ENCODE data around the gene FAM219B.

DNA sequence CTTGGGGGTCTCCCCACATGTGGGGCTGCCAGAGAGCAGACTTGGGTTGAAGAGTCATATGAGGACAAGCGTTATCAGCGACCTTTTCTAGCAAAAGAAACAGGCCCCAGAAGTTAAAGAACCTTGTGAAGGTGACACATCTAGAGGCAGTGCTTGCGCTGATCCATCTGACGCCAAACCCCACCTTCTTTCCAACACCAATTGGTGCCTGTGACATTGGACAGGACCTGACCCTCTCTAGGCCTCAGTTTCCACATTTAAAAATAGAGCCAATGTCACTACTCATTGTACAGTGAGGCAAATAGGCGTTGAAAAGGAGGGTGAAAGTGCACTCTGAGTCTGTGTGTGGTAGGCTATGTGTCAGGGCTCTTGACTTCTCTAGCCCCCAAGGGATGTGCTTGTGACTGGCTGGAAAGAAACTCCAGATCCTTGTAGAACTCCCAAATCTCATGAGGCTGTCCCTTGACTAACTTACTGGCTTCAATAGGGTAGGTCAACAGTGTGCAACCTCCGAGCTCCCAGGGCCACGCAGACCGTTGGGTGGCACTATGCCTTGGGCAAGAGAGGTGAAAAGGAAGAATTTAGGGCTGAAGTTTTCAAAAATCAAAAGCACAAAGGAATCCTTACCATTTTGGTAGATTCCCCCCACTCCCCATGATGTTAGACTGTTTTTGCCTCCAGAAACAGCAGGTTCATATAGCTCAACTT, 666 bp upstream of the FAM219B start:
- TF ChIP-seq, protein P1, sequence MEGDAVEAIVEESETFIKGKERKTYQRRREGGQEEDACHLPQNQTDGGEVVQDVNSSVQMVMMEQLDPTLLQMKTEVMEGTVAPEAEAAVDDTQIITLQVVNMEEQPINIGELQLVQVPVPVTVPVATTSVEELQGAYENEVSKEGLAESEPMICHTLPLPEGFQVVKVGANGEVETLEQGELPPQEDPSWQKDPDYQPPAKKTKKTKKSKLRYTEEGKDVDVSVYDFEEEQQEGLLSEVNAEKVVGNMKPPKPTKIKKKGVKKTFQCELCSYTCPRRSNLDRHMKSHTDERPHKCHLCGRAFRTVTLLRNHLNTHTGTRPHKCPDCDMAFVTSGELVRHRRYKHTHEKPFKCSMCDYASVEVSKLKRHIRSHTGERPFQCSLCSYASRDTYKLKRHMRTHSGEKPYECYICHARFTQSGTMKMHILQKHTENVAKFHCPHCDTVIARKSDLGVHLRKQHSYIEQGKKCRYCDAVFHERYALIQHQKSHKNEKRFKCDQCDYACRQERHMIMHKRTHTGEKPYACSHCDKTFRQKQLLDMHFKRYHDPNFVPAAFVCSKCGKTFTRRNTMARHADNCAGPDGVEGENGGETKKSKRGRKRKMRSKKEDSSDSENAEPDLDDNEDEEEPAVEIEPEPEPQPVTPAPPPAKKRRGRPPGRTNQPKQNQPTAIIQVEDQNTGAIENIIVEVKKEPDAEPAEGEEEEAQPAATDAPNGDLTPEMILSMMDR (IDR thresholded peaks at IDR 0.05; ENCODE audit: insufficient read depth, low read length, poor library complexity, severe bottlenecking): no peak
- TF ChIP-seq EZH2phosphoT487 (conservative IDR thresholded peaks at IDR 0.05; ENCODE audit: low read length): no peak

Measured in SU-DHL-6 (cell line).